ENCODE data around the gene FADD.
"Not testable (repeated sequence)": the region's sequence is repeated elsewhere in the genome, so short reads cannot be mapped to it uniquely, and the experiment has no call there.

FADD gene

GRCh38 chr11:70182266-70182665, 20.8 kb upstream of the FADD start:
- no peak for DNase-seq (ENCODE audit: low spot score)

- no peak for DNase-seq (ENCODE audit: low spot score)
Measured at GRCh38 chr11:70183032-70183431, 20.1 kb upstream of the FADD start.

- no peak for DNase-seq (ENCODE audit: low spot score)
Measured at GRCh38 chr11:70183483-70184176, 19.5 kb upstream of the FADD start.

GRCh38 chr11:70184396-70184795, 18.7 kb upstream of the FADD start:
- DNase-seq (ENCODE audit: low spot score) = no peak

GRCh38 chr11:70185348-70186055, 17.6 kb upstream of the FADD start:
- no peak for DNase-seq (ENCODE audit: low spot score)

GRCh38 chr11:70186420-70186819, 16.7 kb upstream of the FADD start:
- no peak for DNase-seq (ENCODE audit: low spot score)

GRCh38 chr11:70186936-70187335, 16.2 kb upstream of the FADD start:
- DNase-seq (ENCODE audit: low spot score) = no peak

GRCh38 chr11:70187771-70188170, 15.3 kb upstream of the FADD start:
- DNase-seq (ENCODE audit: low spot score) = no peak

- DNase-seq (ENCODE audit: low spot score) = no peak
Measured at GRCh38 chr11:70189622-70190021, 13.5 kb upstream of the FADD start.

GRCh38 chr11:70191495-70192140, 11.5 kb upstream of the FADD start:
- peak; percentile 95 for DNase-seq (ENCODE audit: low spot score)

- DNase-seq (ENCODE audit: low spot score) = no peak
Measured at GRCh38 chr11:70192666-70193410, 10.3 kb upstream of the FADD start.

GRCh38 chr11:70193411-70194292, 9.4 kb upstream of the FADD start:
- no peak for DNase-seq (ENCODE audit: low spot score)

GRCh38 chr11:70194792-70195791, 8.0 kb upstream of the FADD start:
- DNase-seq (ENCODE audit: low spot score) = no peak

GRCh38 chr11:70200212-70200844, 2.8 kb upstream of the FADD start:
- no peak for DNase-seq (ENCODE audit: low spot score)

- not testable (repeated sequence) for DNase-seq (ENCODE audit: low spot score)
Measured at GRCh38 chr11:70201047-70201446, 2.0 kb upstream of the FADD start.

- DNase-seq (ENCODE audit: low spot score) = no peak
Measured at GRCh38 chr11:70201882-70202861, 924 bp upstream of the FADD start.

- DNase-seq (ENCODE audit: low spot score) = no peak
Measured at GRCh38 chr11:70203751-70204465, 812 bp downstream of the FADD start.

- no peak for DNase-seq (ENCODE audit: low spot score)
Measured at GRCh38 chr11:70204466-70204799, 1.3 kb downstream of the FADD start.

Measured in HuH-7.5 (cell line).